Keratinocyte (primary cell): ENCODE data around the gene BCL11B. TPM values are rescaled to one million over a fixed set of nuclear protein-coding genes. Genes with fewer than 3 reads are reported as not detected.

Source experiments
- DNase-seq: peaks from one replicate; pipeline ENCODE4 v3.0.0-alpha.2; 2011; ENCODE audit warnings: low read depth, missing footprints, low spot score
- FAIRE-seq: peaks from 2 replicates; lab custom pipeline; 2011; peaks lifted over from hg19 to GRCh38; lab: Jason Lieb, UNC
- H2AFZ ChIP-seq: 2 replicates; pipeline ENCODE4 v1.6.0; 2012; ENCODE audit warnings: low read length, control low read depth, inconsistent platforms; ENCODE audit not compliant: control insufficient read depth
- H3K27ac ChIP-seq: 2 replicates; pipeline ENCODE4 v1.5.1; 2011; ENCODE audit warnings: low read length; ENCODE audit not compliant: control insufficient read depth, insufficient read depth
- H3K27me3 ChIP-seq: 3 replicates; pipeline ENCODE4 v1.6.0; 2011; ENCODE audit warnings: low read length; ENCODE audit not compliant: control insufficient read depth, insufficient read depth; ENCODE audit errors: extremely low read depth
- H3K36me3 ChIP-seq, 2 experiments: 2 replicates in 1 of 2; 3 replicates in 1 of 2; pipeline ENCODE4 v1.5.1; 2011; ENCODE audit warnings: low read length in 2 of 2, mild to moderate bottlenecking in 1 of 2; ENCODE audit not compliant: control insufficient read depth in 2 of 2, insufficient read depth in 2 of 2; ENCODE audit errors: extremely low read depth in 1 of 2
- H3K4me1 ChIP-seq: 3 replicates; pipeline ENCODE4 v1.5.1; 2011; ENCODE audit warnings: low read length; ENCODE audit not compliant: control insufficient read depth, insufficient read depth; ENCODE audit errors: extremely low read depth
- H3K4me2 ChIP-seq: 3 replicates; pipeline ENCODE4 v1.6.0; 2011; ENCODE audit warnings: low read depth, low read length; ENCODE audit not compliant: control insufficient read depth, insufficient read depth; ENCODE audit errors: extremely low read depth
- H3K4me3 ChIP-seq, 3 experiments: fragments of 200-600 bp in 1 of 3; sonication (generic) in 1 of 3; 2 replicates in 2 of 3; 3 replicates in 1 of 3; pipeline ENCODE4 v1.5.1; 2011 to 2016; ENCODE audit warnings: low read length in 3 of 3, mild to moderate bottlenecking in 3 of 3, control low read depth in 2 of 3, inconsistent platforms in 1 of 3, low read depth in 1 of 3, mixed read lengths in 1 of 3, mixed run types in 1 of 3, moderate library complexity in 1 of 3; ENCODE audit not compliant: control insufficient read depth in 2 of 3, insufficient read depth in 2 of 3; ENCODE audit errors: extremely low read depth in 1 of 3
- H3K79me2 ChIP-seq: 2 replicates; pipeline ENCODE4 v1.6.0; 2012; ENCODE audit warnings: low read length; ENCODE audit not compliant: control insufficient read depth, insufficient read depth
- H3K9ac ChIP-seq: 3 replicates; pipeline ENCODE4 v1.6.0; 2011; ENCODE audit warnings: low read length; ENCODE audit not compliant: control insufficient read depth, insufficient read depth; ENCODE audit errors: extremely low read depth
- H3K9me1 ChIP-seq: 3 replicates; pipeline ENCODE4 v1.6.0; 2011; ENCODE audit warnings: low read length; ENCODE audit not compliant: control insufficient read depth, insufficient read depth; ENCODE audit errors: extremely low read depth
- H3K9me3 ChIP-seq: 2 replicates; pipeline ENCODE4 v1.5.1; 2012; ENCODE audit warnings: low read depth, low read length; ENCODE audit not compliant: control insufficient read depth
- H4K20me1 ChIP-seq: 3 replicates; pipeline ENCODE4 v1.6.0; 2011; ENCODE audit warnings: low read length; ENCODE audit not compliant: control insufficient read depth, insufficient read depth; ENCODE audit errors: extremely low read depth
- EZH2 ChIP-seq: IDR thresholded peaks from one replicate; pipeline ENCODE4 v1.6.1; 2012; ENCODE audit warnings: inconsistent platforms, mild to moderate bottlenecking, low read length, moderate library complexity
- dilution Hi-C: fragments of 300-500 bp; cut with MboI; formaldehyde crosslinking; loops from one replicate; pipeline ENCODE4 v1.7.0; 2020; ENCODE audit warnings: low sequenced_read_pairs; ENCODE audit not compliant: extremely low pct_ligation_motif_present
- polyA plus RNA-seq, 5 experiments: library from polyadenylated mRNA; depleted of rRNA in 3 of 5; stranded (reverse) in 3 of 5; stranded (forward) in 1 of 5; unstranded in 1 of 5; fragments of >200 nt; gene quantifications; 1 replicate in 1 of 5; 2 replicates in 3 of 5; 3 replicates in 1 of 5; pipeline versions ENCODE4 v1.2.1 to v1.2.3, GENCODE V29; 2011 to 2012; ENCODE audit warnings: missing spikeins in 2 of 5, low read depth in 1 of 5, low replicate concordance in 1 of 5
- TF ChIP-seq, protein P1 (sequence below), 3 experiments: IDR thresholded peaks in 1 of 3; conservative IDR thresholded peaks in 1 of 3; optimal IDR thresholded peaks in 1 of 3; 2 replicates in 2 of 3; 3 replicates in 1 of 3; pipeline versions ENCODE3 to v1.5.1; 2011; ENCODE audit warnings: low read length in 3 of 3, mild to moderate bottlenecking in 3 of 3, moderate library complexity in 2 of 3, control low read depth in 1 of 3, inconsistent platforms in 1 of 3; ENCODE audit not compliant: insufficient read depth in 2 of 3; ENCODE audit errors: extremely low read depth in 1 of 3

The BCL11B gene
- polyA plus RNA-seq, 1 donor (not counting 4 experiments of a cell fraction or from before 2014, with no cell fraction given), result 5.2 TPM

DNA sequence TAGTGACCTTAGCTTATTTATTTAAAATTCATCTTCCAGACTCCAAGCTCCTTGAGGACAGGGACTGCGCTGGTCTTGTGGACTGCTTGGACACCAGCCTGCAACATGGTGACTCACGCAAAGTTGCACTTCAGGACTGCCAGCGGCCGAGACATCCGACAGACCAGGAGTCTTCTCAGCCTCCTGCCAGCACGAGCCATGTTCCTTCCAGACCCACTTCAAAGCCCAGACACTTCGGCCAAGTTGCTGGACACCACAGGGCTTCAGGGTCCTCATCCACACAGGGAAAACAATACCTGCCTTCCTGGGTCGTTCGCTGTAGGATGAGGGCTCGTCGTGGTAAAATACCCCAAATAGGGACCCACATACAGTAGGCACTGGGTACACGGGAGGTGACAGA, 88.7 kb downstream of the BCL11B start:
- Histone ChIP-seq H3K9me1 (no peaks in the 10 kb centered on the region), H3K4me1 (peaks cover 7% of the 10 kb centered on the region), H3K4me3 (no peak overlapping the region), H2AFZ (no peak overlapping the region), H4K20me1 (peaks cover 3% of the 10 kb centered on the region), H3K27ac (no peak overlapping the region), H3K36me3 (peaks cover 0 to 5% of the 10 kb centered on the region in 2 experiments), H3K4me2 (no peak overlapping the region), H3K9ac (no peak overlapping the region), H3K79me2 (peaks cover 83% of the 10 kb centered on the region), H3K9me3 (no peaks in the 10 kb centered on the region), H3K27me3 (no peaks in the 10 kb centered on the region)
- TF ChIP-seq, protein P1, sequence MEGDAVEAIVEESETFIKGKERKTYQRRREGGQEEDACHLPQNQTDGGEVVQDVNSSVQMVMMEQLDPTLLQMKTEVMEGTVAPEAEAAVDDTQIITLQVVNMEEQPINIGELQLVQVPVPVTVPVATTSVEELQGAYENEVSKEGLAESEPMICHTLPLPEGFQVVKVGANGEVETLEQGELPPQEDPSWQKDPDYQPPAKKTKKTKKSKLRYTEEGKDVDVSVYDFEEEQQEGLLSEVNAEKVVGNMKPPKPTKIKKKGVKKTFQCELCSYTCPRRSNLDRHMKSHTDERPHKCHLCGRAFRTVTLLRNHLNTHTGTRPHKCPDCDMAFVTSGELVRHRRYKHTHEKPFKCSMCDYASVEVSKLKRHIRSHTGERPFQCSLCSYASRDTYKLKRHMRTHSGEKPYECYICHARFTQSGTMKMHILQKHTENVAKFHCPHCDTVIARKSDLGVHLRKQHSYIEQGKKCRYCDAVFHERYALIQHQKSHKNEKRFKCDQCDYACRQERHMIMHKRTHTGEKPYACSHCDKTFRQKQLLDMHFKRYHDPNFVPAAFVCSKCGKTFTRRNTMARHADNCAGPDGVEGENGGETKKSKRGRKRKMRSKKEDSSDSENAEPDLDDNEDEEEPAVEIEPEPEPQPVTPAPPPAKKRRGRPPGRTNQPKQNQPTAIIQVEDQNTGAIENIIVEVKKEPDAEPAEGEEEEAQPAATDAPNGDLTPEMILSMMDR (optimal IDR thresholded peaks at IDR 0.05 in 1 of 3, IDR thresholded peaks at IDR 0.05 in 1 of 3, conservative IDR thresholded peaks at IDR 0.05 in 1 of 3; ENCODE audit: extremely low read depth in 1 of 3, insufficient read depth in 2 of 3, low read length in 3 of 3), result no peak
- TF ChIP-seq EZH2, result no peak
- FAIRE-seq (no peak), DNase-seq (no peak)
- dilution Hi-C loops, result no loop called here

DNA sequence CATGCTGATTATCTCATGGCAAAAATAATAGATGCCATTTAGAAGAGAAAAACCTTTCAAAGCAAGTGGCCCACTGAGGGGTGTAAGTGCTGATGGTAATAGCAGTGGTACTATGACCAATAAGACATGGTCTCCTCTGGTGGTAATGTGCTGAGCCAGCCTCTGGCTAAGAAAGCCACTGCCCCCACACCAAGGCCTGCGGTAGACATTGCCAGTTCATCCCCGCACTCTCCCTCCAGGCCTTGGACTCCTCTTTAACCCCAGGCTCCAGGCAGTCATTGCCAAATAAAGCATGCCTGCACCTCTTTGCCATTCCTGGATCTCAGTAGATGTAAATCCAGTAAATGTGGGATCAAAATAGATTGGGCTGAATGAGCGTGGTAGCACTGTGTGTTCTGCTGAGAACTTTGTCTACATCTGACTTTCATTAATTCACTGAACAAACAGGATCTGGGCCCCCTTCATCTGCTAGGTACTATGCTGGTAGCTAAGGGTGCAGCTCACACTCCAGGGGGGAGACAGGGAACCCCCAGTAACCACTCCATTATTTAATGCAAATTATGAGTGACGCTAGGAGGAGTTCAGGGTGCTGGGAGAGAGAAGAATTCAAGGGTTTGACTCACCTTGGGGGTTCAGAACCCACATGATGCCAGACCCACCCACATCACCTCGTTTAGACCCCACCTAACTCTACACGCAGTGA, 89.3 kb downstream of the BCL11B start:
- H3K9me1 ChIP-seq, result no peaks in the 10 kb centered on the region
- H3K4me2 ChIP-seq, result no peak overlapping the region
- no peak overlapping the region for H3K9ac ChIP-seq
- no peak overlapping the region for H3K4me3 ChIP-seq
- H4K20me1 ChIP-seq, result peaks cover 3% of the 10 kb centered on the region
- DNase-seq (no peak), FAIRE-seq (no peak)
- H3K4me1 ChIP-seq, result peaks cover 13% of the 10 kb centered on the region
- no peaks in the 10 kb centered on the region for H3K27me3 ChIP-seq
- no peaks in the 10 kb centered on the region for H3K9me3 ChIP-seq
- dilution Hi-C loops, result no loop called here
- no peak for TF ChIP-seq EZH2
- TF ChIP-seq, protein P1 (optimal IDR thresholded peaks at IDR 0.05 in 1 of 3, IDR thresholded peaks at IDR 0.05 in 1 of 3, conservative IDR thresholded peaks at IDR 0.05 in 1 of 3; ENCODE audit: extremely low read depth in 1 of 3, insufficient read depth in 2 of 3, low read length in 3 of 3), result no peak
- no peak overlapping the region for H3K27ac ChIP-seq
- no peak overlapping the region for H2AFZ ChIP-seq
- H3K36me3 ChIP-seq, result peaks cover 0 to 5% of the 10 kb centered on the region in 2 experiments
- H3K79me2 ChIP-seq, result peaks cover 80% of the 10 kb centered on the region
